ENCODE measurements around the gene C5orf46. TPM values are rescaled to one million over a fixed set of nuclear protein-coding genes. Genes with fewer than 3 reads are reported as not detected.

C5orf46 gene
- total RNA-seq, 1 experiment from 2014 or later, result not detected

DNA sequence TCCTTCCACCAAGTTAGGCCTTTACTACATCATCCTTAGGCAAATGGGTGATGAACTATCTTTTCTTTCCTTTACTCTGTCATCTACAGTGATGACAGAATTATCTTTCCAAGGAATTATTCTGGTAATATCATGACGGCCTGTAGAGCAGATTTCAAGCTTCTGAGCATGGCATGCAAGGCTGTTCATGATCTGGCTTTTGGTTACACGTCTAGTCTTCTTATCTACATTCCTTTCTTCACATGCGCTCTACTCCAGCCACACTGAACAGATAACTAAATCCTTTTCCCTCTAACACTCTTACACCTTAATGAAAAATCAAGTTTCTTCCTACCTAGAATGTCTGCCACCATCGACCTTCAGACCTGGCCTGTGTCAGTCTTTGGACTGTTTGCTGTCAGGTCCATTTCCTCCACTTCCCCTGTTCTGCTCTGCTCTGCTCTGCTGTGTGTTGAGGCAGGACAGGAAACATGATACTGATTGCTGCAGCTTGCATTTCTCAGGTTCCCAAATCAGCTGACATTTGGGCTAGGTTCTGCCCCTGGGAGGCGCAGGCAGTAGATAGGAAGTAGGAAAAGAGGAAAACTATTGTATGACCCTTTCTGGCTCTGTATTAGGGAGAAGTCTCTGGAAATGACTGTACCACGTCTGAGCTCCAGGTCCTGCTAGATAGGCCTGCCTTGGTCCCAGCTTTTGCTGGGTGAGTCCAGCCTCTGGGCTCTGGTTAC lies 23.6 kb downstream of the C5orf46 start:
- CTCF ChIA-PET, result no interaction called here
- Histone ChIP-seq H3K4me3 (ENCODE audit: low read depth, low read length, poor library complexity, severe bottlenecking) (no peak overlapping the region), H3K27me3 (replicated peaks; ENCODE audit: insufficient read depth, low read depth, low read length, poor library complexity) (peaks cover 15% of the 10 kb centered on the region), H3K4me1 (ENCODE audit: insufficient read depth, low read length, poor library complexity, severe bottlenecking) (no peaks in the 10 kb centered on the region), H3K9me3 (ENCODE audit: low read depth, low read length, poor library complexity, severe bottlenecking) (no peaks in the 10 kb centered on the region), H3K36me3 (ENCODE audit: insufficient read depth, low read length, poor library complexity, severe bottlenecking) (no peaks in the 10 kb centered on the region), H3K27ac (ENCODE audit: low read depth, low read length, poor library complexity, severe bottlenecking) (no peak overlapping the region)
- intact Hi-C loops (cut with micrococcal nuclease; ENCODE audit: unreplicated experiment), result no loop called here
- no TSS peak for BruUV-seq (replicated peaks)
- POLR2A ChIA-PET (ENCODE audit: low non-redundant PET), result no interaction called here
- TF ChIP-seq EZH2 (IDR thresholded peaks at IDR 0.05; ENCODE audit: borderline replicate concordance, low read depth, low read length, poor library complexity, severe bottlenecking) (no peak), CTCF (conservative IDR thresholded peaks at IDR 0.05; ENCODE audit: low read depth, low read length) (no peak)
- no peak for DNase-seq (ENCODE audit: low spot score)

DNA sequence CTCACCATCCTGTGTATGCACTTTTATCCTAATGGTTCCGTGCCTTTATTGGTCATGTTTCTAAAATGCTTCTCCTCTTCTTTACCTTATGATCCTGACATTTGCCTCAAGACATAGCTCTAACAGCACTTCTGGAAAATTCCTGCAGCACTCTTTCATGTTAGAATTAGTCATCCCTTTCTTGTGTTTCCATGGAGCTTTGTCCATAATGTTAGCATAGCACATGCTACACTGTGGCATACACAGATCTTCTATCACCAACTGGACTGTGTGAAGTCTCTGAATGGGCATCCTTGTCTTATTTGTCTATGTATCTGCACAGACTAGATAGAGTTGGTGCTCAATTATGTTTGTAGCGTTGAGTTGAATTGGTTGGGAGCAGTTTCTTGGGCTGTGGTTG lies 25.9 kb downstream of the C5orf46 start:
- H3K4me1 ChIP-seq (ENCODE audit: insufficient read depth, low read length, poor library complexity, severe bottlenecking), result no peaks in the 10 kb centered on the region
- POLR2A ChIA-PET (ENCODE audit: low non-redundant PET), result no interaction called here
- no TSS peak for BruUV-seq (replicated peaks)
- no peak overlapping the region for H3K27ac ChIP-seq (ENCODE audit: low read depth, low read length, poor library complexity, severe bottlenecking)
- no peak for DNase-seq (ENCODE audit: low spot score)
- intact Hi-C loops (cut with micrococcal nuclease; ENCODE audit: unreplicated experiment), result no loop called here
- H3K36me3 ChIP-seq (ENCODE audit: insufficient read depth, low read length, poor library complexity, severe bottlenecking), result no peaks in the 10 kb centered on the region
- no peak overlapping the region for H3K4me3 ChIP-seq (ENCODE audit: low read depth, low read length, poor library complexity, severe bottlenecking)
- H3K9me3 ChIP-seq (ENCODE audit: low read depth, low read length, poor library complexity, severe bottlenecking), result no peaks in the 10 kb centered on the region
- H3K27me3 ChIP-seq (replicated peaks; ENCODE audit: insufficient read depth, low read depth, low read length, poor library complexity), result peaks cover 20% of the 10 kb centered on the region
- CTCF ChIA-PET, result no interaction called here
- TF ChIP-seq CTCF (conservative IDR thresholded peaks at IDR 0.05; ENCODE audit: low read depth, low read length) (no peak), EZH2 (IDR thresholded peaks at IDR 0.05; ENCODE audit: borderline replicate concordance, low read depth, low read length, poor library complexity, severe bottlenecking) (no peak)

- no peak for DNase-seq (ENCODE audit: low spot score)
- intact Hi-C loops (cut with micrococcal nuclease; ENCODE audit: unreplicated experiment), result no loop called here
- BruUV-seq (replicated peaks), result no TSS peak
- H3K27ac ChIP-seq (ENCODE audit: low read depth, low read length, poor library complexity, severe bottlenecking), result no peak overlapping the region
- no peaks in the 10 kb centered on the region for H3K9me3 ChIP-seq (ENCODE audit: low read depth, low read length, poor library complexity, severe bottlenecking)
- peaks cover 20% of the 10 kb centered on the region for H3K27me3 ChIP-seq (replicated peaks; ENCODE audit: insufficient read depth, low read depth, low read length, poor library complexity)
- CTCF ChIA-PET, result no interaction called here
- no peaks in the 10 kb centered on the region for H3K36me3 ChIP-seq (ENCODE audit: insufficient read depth, low read length, poor library complexity, severe bottlenecking)
- no peak overlapping the region for H3K4me3 ChIP-seq (ENCODE audit: low read depth, low read length, poor library complexity, severe bottlenecking)
- TF ChIP-seq CTCF (conservative IDR thresholded peaks at IDR 0.05; ENCODE audit: low read depth, low read length), result no peak
- no peak for TF ChIP-seq EZH2 (IDR thresholded peaks at IDR 0.05; ENCODE audit: borderline replicate concordance, low read depth, low read length, poor library complexity, severe bottlenecking)
- no peaks in the 10 kb centered on the region for H3K4me1 ChIP-seq (ENCODE audit: insufficient read depth, low read length, poor library complexity, severe bottlenecking)
- POLR2A ChIA-PET (ENCODE audit: low non-redundant PET), result no interaction called here
Observed at GRCh38 chr5:147879784-147880183, 26.6 kb downstream of the C5orf46 start.
